GM12878 (cell line): Measurements from ENCODE around the gene AXIN1. TPM values are rescaled to one million over a fixed set of nuclear protein-coding genes. Genes with fewer than 3 reads are reported as not detected.

Source experiments
- ATAC-seq: fragments of 200-7000 bp; cut with Tn5 transposase; 3 replicates; pipeline ENCODE4 v1.9.1; 2020; ENCODE audit warnings: mild to moderate bottlenecking, moderate library complexity
- BruUV-seq: library from RNA; stranded (reverse); fragments of 400-500 nt; replicated peaks from 2 replicates; lab custom pipeline; 2021; lab: Mats Ljungman, UMichigan
- CTCF ChIA-PET: fragments of 300-600 bp; sonication (Branson Sonifier 250); formaldehyde crosslinking; extraction: SDS; loops from one replicate; lab custom pipeline; 2021; ENCODE audit warnings: inconsistent platforms; lab: Yijun Ruan, JAX
- POLR2A ChIA-PET: fragments of 350-600 bp; formaldehyde crosslinking; extraction: SDS; loops from one replicate; lab custom pipeline; 2021; ENCODE audit warnings: inconsistent platforms; lab: Charles Lee
- RAD21 ChIA-PET: fragments of 300-600 bp; sonication (Branson Sonifier 250); formaldehyde crosslinking; loops from one replicate; lab custom pipeline; 2023; ENCODE audit warnings: antibody characterized with exemption; ENCODE audit not compliant: unreplicated experiment; lab: Charles Lee
- SMC1A ChIA-PET: fragments of 300-600 bp; sonication (Branson Sonifier 250); formaldehyde crosslinking; loops from one replicate; lab custom pipeline; 2023; ENCODE audit not compliant: unreplicated experiment, uncharacterized antibody; lab: Charles Lee
- DNase-seq: peaks from one replicate; pipeline ENCODE4 v3.0.0-alpha.2; 2011; ENCODE audit warnings: low read depth, low spot score
- FAIRE-seq: peaks from 3 replicates; lab custom pipeline; 2011; peaks lifted over from hg19 to GRCh38; lab: Jason Lieb, UNC
- H2AFZ ChIP-seq: 2 replicates; pipeline ENCODE4 v1.6.0; 2011; ENCODE audit warnings: low read depth, low read length, control low read depth; ENCODE audit not compliant: control insufficient read depth
- H3K27ac ChIP-seq: 2 replicates; pipeline ENCODE4 v1.5.1; 2011; ENCODE audit warnings: control low read depth; ENCODE audit not compliant: control insufficient read depth, insufficient read depth
- H3K27me3 ChIP-seq, 2 experiments: replicated peaks in 1 of 2; 2 replicates each; pipeline versions ENCODE4 v1.6.0 to v1.6.1; 2011; ENCODE audit warnings: low read length in 1 of 2; ENCODE audit not compliant: control insufficient read depth in 2 of 2, insufficient read depth in 2 of 2
- H3K36me3 ChIP-seq, 2 experiments: 2 replicates each; pipeline ENCODE4 v1.5.1; 2011; ENCODE audit warnings: low read length in 1 of 2; ENCODE audit not compliant: control insufficient read depth in 2 of 2, insufficient read depth in 2 of 2
- H3K4me1 ChIP-seq: 2 replicates; pipeline ENCODE4 v1.6.1; 2011; ENCODE audit warnings: mild to moderate bottlenecking, low read length, moderate library complexity, mixed read lengths; ENCODE audit not compliant: control insufficient read depth, insufficient read depth
- H3K4me2 ChIP-seq: 2 replicates; pipeline ENCODE4 v1.6.0; 2011; ENCODE audit warnings: control low read depth; ENCODE audit not compliant: control insufficient read depth, insufficient read depth
- H3K4me3 ChIP-seq: fragments of 200-600 bp; sonication (generic); 2 replicates; pipeline ENCODE4 v1.5.1; 2016
- H3K79me2 ChIP-seq: 2 replicates; pipeline ENCODE4 v1.6.0; 2011; ENCODE audit warnings: low read length; ENCODE audit not compliant: control insufficient read depth, insufficient read depth
- H3K9ac ChIP-seq: 2 replicates; pipeline ENCODE4 v1.8.0; 2011; ENCODE audit warnings: low read length, control low read depth, mixed read lengths; ENCODE audit not compliant: control insufficient read depth, insufficient read depth
- H3K9me3 ChIP-seq: replicated peaks from 3 replicates; pipeline ENCODE4 v1.5.1; 2011; ENCODE audit warnings: mild to moderate bottlenecking, low read length; ENCODE audit not compliant: control insufficient read depth, insufficient read depth
- H4K20me1 ChIP-seq: 2 replicates; pipeline ENCODE4 v1.6.0; 2011; ENCODE audit not compliant: control insufficient read depth, insufficient read depth
- BHLHE40 ChIP-seq, 2 experiments: fragments of 450-650 bp in 1 of 2; IDR thresholded peaks; 2 replicates each; pipeline ENCODE4 v1.6.1; 2011 to 2017; ENCODE audit warnings: low read depth in 2 of 2, borderline replicate concordance in 1 of 2, improper control_type of control experiment in 1 of 2, low read length in 1 of 2, mild to moderate bottlenecking in 1 of 2
- WGBS: methylation state at CpG from one replicate; pipeline ENCODE4 v1.1.6; 2016; ENCODE audit warnings: low lambda C conversion rate; ENCODE audit not compliant: insufficient replicate concordance, insufficient coverage; ENCODE audit errors: missing lambda C conversion rate; 5-methylcytosine and 5-hydroxymethylcytosine counted together
- in situ Hi-C: fragments of 300-500 bp; cut with MboI; formaldehyde crosslinking; loops from 9 replicates; pipeline ENCODE4 v1.14.3; 2018; ENCODE audit warnings: mixed read lengths
- intact Hi-C: fragments of 100-400 bp; cut with micrococcal nuclease; formaldehyde crosslinking; loops from one replicate; pipeline ENCODE4 v1.14.2; 2022; ENCODE audit not compliant: unreplicated experiment
- polyA plus RNA-seq, 11 experiments: library from polyadenylated mRNA; depleted of rRNA in 4 of 11; unstranded in 6 of 11; stranded (reverse) in 5 of 11; fragments of >200 nt; fragmentation: Nextera tagmentation in 4 of 11; fragmentation: Illumina TruSeq in 1 of 11; extraction: Ambion mirVana in 4 of 11; extraction: Trizol in 1 of 11; gene quantifications; 1 replicate in 1 of 11; 2 replicates in 10 of 11; pipeline versions ENCODE4 v1.2.1 to v1.2.3, GENCODE V29; 2011 to 2016; ENCODE audit warnings: inconsistent platforms in 2 of 11, missing spikeins in 2 of 11, low read depth in 1 of 11
- total RNA-seq, 4 experiments: library from RNA; depleted of rRNA in 3 of 4; stranded (reverse); fragments of >200 nt in 3 of 4; fragmentation: Illumina TruSeq in 1 of 4; extraction: Trizol in 1 of 4; gene quantifications; 2 replicates each; pipeline versions ENCODE4 v1.2.1 to v1.2.3, GENCODE V29; 2013 to 2021
- TF ChIP-seq, protein P1 (sequence below): IDR thresholded peaks from 2 replicates; pipeline ENCODE4 v1.6.1; 2011; ENCODE audit warnings: low read depth, mild to moderate bottlenecking, low read length, moderate library complexity, borderline replicate concordance; ENCODE audit errors: extremely low read depth
- TF ChIP-seq, protein P2 (sequence below): fragments of 450-650 bp; IDR thresholded peaks from 2 replicates; pipeline ENCODE4 v1.6.1; 2017; ENCODE audit warnings: mild to moderate bottlenecking, moderate library complexity
- TF ChIP-seq, protein P3 (sequence below): fragments of 450-650 bp; IDR thresholded peaks from 2 replicates; pipeline ENCODE4 v1.6.1; 2018; ENCODE audit warnings: mild to moderate bottlenecking, low read depth, moderate library complexity; ENCODE audit not compliant: partially characterized antibody

The AXIN1 gene
- total and polyA plus RNA-seq, 10 of the 15 experiments (the other 5 are each of a cell fraction or from before 2014, with no cell fraction given) = 0.26 to 27.1 (median 7.7) TPM

DNA sequence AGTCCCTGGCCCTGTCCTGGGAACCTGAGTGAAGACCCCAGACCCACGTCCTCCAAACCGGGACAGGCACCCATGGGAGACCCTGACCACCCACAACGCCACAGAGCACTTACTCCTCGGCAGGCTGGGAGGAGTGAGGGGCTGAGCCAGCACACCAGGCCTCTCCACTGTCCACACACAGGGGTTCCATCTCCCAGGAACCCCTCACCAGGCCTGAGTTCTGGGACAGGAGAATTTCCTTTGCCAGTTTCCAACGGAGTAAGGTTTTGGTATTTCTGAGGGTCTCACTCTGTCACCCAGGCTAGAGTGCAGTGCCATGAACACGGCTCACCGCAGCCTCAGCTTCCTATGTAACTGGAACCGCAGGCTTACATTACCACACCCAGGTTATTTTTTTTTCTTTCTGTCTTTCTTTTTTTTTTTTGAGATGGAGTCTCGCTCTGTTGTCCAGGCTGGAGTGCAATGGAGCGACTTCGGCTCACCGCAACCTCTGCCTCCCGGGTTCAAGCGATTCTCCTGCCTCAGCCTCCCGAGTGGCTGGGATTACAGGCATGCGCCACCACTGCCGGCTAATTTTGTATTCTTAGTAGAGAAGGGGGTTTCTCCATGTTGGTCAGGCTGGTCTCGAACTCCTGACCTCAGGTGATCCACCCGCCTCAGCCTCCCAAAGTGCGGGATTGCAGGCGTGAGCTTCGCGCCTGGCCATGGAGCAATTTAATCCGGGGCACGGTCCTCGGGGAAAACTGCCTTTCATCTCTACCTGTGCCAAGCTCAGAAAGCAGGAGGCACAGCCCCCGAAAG, 27.6 kb upstream of the AXIN1 start:
- TF ChIP-seq, protein P1, sequence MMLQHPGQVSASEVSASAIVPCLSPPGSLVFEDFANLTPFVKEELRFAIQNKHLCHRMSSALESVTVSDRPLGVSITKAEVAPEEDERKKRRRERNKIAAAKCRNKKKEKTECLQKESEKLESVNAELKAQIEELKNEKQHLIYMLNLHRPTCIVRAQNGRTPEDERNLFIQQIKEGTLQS = no peak
- TF ChIP-seq, all 136 proteins: peak for 0
- ATAC-seq (no peak), DNase-seq (no peak), FAIRE-seq (no peak)
- H3K9ac ChIP-seq = no peak overlapping the region
- POLR2A ChIA-PET = interaction anchor here (0.7 to 3.8 kb wide), 3 partner anchors 9 to 187 kb away, joined by 3 to 22 read pairs (median 4); partner anchors contain the start of genes AXIN1, MRPL28 and NHLRC4
- no peaks in the 10 kb centered on the region for H3K9me3 ChIP-seq
- TSS peak; percentile 81 for BruUV-seq
- WGBS = 79% methylated on average over 21 of the region's 27 CpGs
- H3K4me2 ChIP-seq = peak overlapping the region; percentile 89
- no peaks in the 10 kb centered on the region for H3K27me3 ChIP-seq
- RAD21 ChIA-PET = interaction anchor here (1.0 kb wide), 1 partner anchor 10 kb away, joined by 3 read pairs; the partner anchor contains the start of gene MRPL28
- SMC1A ChIA-PET = interaction anchor here (0.7 to 1.3 kb wide), 2 partner anchors 9 kb away, joined by 3 to 6 read pairs; partner anchors contain the start of gene MRPL28
- peaks cover 14% of the 10 kb centered on the region for H3K79me2 ChIP-seq
- H3K36me3 ChIP-seq = peaks cover 0 to 2% of the 10 kb centered on the region in 2 experiments; a peak in 2 of 4 replicates
- in situ Hi-C loops = no loop called here
- H2AFZ ChIP-seq = no peak overlapping the region
- no peaks in the 10 kb centered on the region for H4K20me1 ChIP-seq
- H3K4me3 ChIP-seq = peak overlapping the region; percentile 95
- intact Hi-C loops = no loop called here
- peaks cover 14% of the 10 kb centered on the region for H3K4me1 ChIP-seq
- H3K27ac ChIP-seq = no peak overlapping the region
- CTCF ChIA-PET = no interaction called here

DNA sequence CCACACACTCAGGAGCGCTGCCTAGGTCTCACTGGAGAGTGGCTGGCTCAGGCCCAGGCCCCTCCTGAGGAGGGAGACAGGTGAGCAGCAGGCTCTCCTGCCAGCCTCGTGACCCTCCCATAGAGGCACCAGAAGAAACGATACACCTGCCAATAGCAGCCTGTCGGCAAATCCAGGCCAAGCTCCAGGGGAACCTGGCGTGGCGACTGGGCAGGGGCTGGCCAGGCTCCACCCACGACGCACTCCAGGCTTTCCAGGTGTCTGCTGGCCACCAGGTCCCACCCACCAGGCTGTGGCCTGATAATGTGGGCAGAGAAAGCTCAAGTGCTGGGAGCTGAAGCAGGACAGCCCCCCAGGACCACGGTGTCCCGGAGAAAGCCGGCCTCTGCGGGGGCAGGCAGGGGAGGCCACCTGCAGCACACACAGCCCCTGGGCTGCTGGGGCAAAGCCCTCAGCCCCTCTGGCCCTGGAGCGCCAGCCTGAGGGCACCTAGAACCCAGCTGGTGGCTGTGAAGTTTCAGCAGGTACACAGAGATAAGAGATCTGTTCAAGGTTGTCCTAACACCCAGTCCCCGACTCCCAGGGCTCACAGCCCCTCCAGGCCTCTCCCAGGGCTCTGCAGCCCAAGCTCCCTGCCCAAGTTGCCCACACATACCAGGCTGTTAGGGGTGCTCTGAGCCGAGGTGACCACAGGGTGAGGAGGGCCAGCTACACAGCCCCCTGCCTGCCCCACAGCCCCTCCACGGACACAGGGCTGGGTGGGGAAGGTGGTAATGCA, 26.8 kb upstream of the AXIN1 start:
- CTCF ChIA-PET = no interaction called here
- ATAC-seq (no peak), FAIRE-seq (no peak), DNase-seq (no peak)
- no peaks in the 10 kb centered on the region for H3K27me3 ChIP-seq
- no peak overlapping the region for H3K4me3 ChIP-seq
- no peaks in the 10 kb centered on the region for H3K9me3 ChIP-seq
- SMC1A ChIA-PET = interaction anchor here (1.3 kb wide), 1 partner anchor 8 kb away, joined by 6 read pairs; the partner anchor contains the start of gene MRPL28
- RAD21 ChIA-PET = no interaction called here
- no TSS peak for BruUV-seq
- no peak overlapping the region for H3K27ac ChIP-seq
- in situ Hi-C loops (no loop called here), intact Hi-C loops (no loop called here)
- 98% methylated on average over 15 of the region's 16 CpGs for WGBS
- peaks cover 0 to 7% of the 10 kb centered on the region in 2 experiments; a peak in 2 of 4 replicates for H3K36me3 ChIP-seq
- H2AFZ ChIP-seq = no peak overlapping the region
- peaks cover 14% of the 10 kb centered on the region for H3K4me1 ChIP-seq
- H3K79me2 ChIP-seq = peaks cover 14% of the 10 kb centered on the region
- POLR2A ChIA-PET = interaction anchor here (0.5 to 3.8 kb wide), 2 partner anchors 8 to 55 kb away, joined by 3 to 22 read pairs; partner anchors contain the start of gene MRPL28
- H3K9ac ChIP-seq = no peak overlapping the region
- H4K20me1 ChIP-seq = no peaks in the 10 kb centered on the region
- 0 out of 2 replicates have a peak overlapping the region, but pooled peaks have one; percentile 89 for H3K4me2 ChIP-seq
- TF ChIP-seq, protein P2, sequence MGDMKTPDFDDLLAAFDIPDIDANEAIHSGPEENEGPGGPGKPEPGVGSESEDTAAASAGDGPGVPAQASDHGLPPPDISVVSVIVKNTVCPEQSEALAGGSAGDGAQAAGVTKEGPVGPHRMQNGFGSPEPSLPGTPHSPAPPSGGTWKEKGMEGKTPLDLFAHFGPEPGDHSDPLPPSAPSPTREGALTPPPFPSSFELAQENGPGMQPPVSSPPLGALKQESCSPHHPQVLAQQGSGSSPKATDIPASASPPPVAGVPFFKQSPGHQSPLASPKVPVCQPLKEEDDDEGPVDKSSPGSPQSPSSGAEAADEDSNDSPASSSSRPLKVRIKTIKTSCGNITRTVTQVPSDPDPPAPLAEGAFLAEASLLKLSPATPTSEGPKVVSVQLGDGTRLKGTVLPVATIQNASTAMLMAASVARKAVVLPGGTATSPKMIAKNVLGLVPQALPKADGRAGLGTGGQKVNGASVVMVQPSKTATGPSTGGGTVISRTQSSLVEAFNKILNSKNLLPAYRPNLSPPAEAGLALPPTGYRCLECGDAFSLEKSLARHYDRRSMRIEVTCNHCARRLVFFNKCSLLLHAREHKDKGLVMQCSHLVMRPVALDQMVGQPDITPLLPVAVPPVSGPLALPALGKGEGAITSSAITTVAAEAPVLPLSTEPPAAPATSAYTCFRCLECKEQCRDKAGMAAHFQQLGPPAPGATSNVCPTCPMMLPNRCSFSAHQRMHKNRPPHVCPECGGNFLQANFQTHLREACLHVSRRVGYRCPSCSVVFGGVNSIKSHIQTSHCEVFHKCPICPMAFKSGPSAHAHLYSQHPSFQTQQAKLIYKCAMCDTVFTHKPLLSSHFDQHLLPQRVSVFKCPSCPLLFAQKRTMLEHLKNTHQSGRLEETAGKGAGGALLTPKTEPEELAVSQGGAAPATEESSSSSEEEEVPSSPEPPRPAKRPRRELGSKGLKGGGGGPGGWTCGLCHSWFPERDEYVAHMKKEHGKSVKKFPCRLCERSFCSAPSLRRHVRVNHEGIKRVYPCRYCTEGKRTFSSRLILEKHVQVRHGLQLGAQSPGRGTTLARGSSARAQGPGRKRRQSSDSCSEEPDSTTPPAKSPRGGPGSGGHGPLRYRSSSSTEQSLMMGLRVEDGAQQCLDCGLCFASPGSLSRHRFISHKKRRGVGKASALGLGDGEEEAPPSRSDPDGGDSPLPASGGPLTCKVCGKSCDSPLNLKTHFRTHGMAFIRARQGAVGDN = no peak
- TF ChIP-seq, protein P3, sequence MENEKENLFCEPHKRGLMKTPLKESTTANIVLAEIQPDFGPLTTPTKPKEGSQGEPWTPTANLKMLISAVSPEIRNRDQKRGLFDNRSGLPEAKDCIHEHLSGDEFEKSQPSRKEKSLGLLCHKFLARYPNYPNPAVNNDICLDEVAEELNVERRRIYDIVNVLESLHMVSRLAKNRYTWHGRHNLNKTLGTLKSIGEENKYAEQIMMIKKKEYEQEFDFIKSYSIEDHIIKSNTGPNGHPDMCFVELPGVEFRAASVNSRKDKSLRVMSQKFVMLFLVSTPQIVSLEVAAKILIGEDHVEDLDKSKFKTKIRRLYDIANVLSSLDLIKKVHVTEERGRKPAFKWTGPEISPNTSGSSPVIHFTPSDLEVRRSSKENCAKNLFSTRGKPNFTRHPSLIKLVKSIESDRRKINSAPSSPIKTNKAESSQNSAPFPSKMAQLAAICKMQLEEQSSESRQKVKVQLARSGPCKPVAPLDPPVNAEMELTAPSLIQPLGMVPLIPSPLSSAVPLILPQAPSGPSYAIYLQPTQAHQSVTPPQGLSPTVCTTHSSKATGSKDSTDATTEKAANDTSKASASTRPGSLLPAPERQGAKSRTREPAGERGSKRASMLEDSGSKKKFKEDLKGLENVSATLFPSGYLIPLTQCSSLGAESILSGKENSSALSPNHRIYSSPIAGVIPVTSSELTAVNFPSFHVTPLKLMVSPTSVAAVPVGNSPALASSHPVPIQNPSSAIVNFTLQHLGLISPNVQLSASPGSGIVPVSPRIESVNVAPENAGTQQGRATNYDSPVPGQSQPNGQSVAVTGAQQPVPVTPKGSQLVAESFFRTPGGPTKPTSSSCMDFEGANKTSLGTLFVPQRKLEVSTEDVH = no peak
- TF ChIP-seq BHLHE40 (IDR thresholded peaks at IDR 0.05; ENCODE audit: borderline replicate concordance in 1 of 2, low read depth in 2 of 2, low read length in 1 of 2) = no peak
